HG02981 (cell line): ENCODE data around the gene PAK5.

ENCODE experiments used
- ATAC-seq: cut with Tn5 transposase; IDR thresholded peaks from one replicate; pipeline ENCODE4 v1.9.1; 2021; ENCODE audit warnings: mild to moderate bottlenecking, moderate library complexity; ENCODE audit not compliant: unreplicated experiment

The PAK5 gene

GRCh38 chr20:9838378-9839295, at the start of gene PAK5:
TSS of gene PAK5 (minus strand) at chr20:9839076. CDS start at chr20:9644328, 194,748 bp downstream.
- ATAC-seq = no peak

- ATAC-seq = no peak
These were observed 48.8 kb upstream of the PAK5 start for GRCh38 chr20:9887706-9888105.

- ATAC-seq = no peak
These were observed 47.4 kb upstream of the PAK5 start for GRCh38 chr20:9886227-9886626.

DNA sequence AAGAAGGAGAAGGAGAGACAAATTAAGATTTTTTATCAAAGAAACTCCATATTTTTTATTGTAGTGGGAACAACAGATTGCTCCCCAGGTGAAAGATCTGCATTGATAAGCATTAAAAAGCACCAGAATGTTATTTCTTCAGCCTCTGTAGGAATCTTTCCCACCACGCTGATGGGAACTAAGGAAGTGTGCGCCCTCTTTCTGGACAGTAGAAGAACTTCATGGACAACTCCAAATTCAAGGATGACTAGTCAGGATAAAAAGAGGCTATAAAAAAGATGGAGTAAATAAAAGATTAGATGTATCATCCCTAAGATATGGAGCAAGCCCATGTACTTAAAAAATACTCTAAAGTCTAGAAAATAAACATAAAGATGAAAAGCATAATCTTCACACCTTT, 45.8 kb upstream of the PAK5 start:
- ATAC-seq = no peak

GRCh38 chr20:9884061-9884460, 45.2 kb upstream of the PAK5 start:
- ATAC-seq = no peak

GRCh38 chr20:9877932-9878495, 39.1 kb upstream of the PAK5 start:
- ATAC-seq = no peak

DNA sequence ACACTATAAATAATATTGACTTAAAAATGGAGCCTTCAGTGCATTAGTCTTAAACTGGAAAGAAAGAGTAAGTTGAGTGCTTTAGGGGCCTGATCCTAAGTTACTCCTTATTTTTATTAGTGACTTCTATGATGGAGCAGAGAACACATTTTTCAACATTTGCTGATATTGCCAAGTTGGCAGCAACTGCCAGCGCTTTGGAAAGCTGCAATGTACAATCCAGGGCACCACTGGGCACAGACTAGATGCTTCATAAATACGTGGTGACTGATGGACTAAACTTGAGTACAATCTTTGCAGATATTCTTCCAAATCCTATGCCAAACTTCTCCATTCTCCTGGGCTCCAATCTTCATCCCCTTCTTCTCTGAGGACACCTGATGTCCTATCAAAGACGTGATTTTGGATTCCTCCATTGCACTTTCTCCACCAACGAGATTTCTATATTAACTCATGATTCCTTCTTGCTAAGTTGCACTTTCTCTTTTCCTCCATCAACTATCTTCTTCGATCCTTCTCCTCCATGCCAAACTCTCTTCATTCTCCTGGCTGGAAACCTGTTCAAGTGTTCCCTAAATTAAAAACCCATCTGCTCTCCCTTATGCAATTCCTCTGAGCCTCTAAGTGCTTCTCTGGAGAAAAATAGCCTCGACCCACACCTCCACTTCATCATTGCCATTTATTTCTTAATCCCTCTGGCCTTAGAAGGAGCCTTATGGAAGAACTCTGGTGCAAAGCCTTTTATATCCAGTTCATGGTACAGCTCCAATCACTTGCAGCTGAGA, 28.5 kb upstream of the PAK5 start:
- ATAC-seq = no peak

DNA sequence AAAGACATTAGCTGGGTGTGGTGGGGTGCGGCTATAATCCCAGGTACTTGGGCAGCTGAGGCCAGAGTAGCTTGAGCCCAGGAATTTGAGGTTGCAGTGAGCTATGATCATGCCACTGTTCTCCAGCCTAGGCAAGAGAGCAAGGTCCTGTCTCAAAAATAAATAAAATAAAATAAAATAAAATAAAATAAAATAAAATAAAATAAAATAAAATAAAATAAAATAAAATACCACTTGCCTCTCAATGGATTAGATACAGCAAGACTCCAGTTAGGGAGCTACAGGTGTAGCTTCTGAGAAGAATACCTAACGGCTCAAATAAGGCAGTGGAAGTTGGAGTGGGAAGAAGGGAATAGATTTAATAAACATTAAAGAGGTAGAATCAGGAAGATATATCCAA, 13.7 kb upstream of the PAK5 start:
- ATAC-seq = no peak

DNA sequence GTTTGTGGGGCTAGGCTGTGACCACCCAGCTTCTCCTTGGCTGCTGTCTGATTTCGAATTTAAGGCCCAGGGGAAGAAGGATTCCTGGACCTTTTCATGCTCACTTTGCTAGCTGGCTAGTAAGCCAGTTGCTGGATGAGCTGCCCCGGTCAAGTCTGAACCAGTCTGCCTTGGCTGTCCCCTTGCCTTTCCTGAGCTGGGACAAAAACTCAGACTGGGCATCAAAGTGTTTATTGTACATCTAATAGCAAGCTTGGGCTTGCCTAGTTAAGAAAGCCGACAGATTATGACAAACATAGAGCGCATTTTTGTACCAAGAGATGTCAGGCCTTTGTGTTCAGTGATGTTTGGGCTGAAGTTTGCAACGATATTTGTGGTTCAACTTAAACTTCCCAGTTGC, 750 bp upstream of the PAK5 start:
- ATAC-seq = no peak

DNA sequence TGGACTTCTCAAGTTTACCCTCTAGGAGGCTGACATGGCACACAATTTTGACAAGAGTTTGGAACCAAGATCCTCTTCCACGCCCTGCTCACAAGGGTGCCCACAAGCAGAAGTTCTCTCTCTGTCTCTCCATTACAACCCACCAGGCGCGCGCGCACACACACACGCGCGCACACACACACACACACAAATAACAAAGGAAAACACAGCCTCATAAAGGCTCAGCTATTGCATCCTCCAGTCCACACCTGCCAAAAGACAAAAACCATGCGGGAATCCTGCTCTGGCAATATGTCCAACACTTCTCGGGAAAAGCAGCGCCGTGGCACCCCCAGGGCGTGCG, 870 bp downstream of the PAK5 start:
- ATAC-seq = no peak

GRCh38 chr20:9837634-9838033, 1.2 kb downstream of the PAK5 start:
- ATAC-seq = no peak

DNA sequence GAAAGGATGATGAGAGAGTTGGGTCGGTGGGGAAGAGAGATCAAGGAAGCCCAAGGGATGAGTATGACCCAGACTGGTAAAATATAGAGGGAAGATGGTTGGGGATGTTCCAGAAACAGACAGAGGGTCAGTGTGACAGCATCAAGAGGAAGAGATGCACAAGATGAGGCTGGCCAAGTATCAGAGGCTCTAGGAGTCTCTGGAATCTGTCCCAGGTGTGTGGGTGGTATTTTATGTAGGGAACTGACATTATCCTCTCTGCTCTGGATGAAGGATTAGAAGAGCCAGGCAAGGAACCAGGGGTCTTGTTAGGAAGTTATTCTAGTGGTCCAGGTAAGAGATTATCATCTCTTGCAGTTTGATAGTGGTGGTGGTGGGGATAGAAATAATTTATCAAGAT, 3.6 kb downstream of the PAK5 start:
- ATAC-seq = no peak

- no peak for ATAC-seq
These were observed 7.8 kb downstream of the PAK5 start for GRCh38 chr20:9831032-9831431.

DNA sequence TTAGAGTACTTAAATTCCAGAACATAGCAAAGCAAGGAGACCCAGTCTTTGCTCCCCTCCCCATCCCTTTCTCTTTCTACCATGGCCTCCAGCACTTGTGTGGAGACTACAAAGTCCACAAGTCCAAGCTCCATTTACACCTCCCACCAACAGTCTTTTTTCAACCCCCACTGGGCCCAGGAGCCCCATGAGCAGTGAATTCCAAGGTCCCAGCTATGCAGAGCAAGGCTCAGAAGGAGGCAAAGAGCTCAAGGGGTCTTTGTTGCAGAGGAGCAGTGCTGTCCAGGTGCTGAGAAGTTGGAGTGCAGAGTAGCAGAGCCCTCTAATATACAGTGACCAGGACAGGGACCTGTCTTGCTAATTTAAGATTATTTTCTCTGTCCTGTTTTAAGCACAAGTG, 9.0 kb downstream of the PAK5 start:
- no peak for ATAC-seq

GRCh38 chr20:9817654-9818053, 21.2 kb downstream of the PAK5 start:
- ATAC-seq = no peak

DNA sequence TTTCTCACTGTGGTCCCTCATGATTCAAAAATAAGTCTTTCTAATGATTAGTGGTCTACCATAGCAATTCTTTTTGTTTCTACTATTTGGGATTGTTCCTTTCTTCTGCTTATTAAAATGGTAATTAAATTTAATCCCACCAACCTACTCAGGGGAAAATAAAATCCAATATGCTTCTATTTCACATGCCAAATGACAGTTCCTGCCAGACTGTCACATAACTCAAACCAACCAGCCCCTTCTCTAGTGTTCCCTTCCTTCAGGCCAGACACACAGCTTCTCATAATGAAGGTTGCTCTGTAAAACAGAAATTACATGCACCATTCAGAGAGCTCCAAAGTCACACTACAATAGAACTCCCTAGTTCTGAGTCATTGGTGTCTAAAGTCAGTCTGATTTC, 23.2 kb downstream of the PAK5 start:
- ATAC-seq = no peak

GRCh38 chr20:9810738-9811137, 28.1 kb downstream of the PAK5 start:
- no peak for ATAC-seq

DNA sequence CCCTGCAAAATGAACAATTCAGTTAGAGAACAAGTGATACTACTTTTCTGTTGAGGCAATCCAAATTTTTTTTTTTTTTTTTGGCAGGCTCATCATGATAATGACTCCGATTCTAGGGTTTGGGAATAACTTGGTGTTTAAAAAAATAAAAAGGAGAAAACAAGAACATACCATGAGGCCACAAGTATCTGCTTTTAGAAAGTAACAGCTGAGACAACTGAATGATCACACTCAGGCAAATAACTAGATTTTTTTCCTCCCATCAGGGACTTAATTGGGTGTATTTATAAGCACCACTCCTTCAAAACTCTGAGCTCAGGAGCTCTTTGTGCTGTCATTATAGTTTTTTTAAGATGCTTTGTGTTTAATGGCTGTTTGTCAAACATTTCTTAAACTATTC, 29.6 kb downstream of the PAK5 start:
- ATAC-seq = no peak

GRCh38 chr20:9808166-9808565, 30.7 kb downstream of the PAK5 start:
- no peak for ATAC-seq

- no peak for ATAC-seq
These were observed 31.7 kb downstream of the PAK5 start for GRCh38 chr20:9807136-9807535.

- ATAC-seq = no peak
These were observed 38.5 kb downstream of the PAK5 start for GRCh38 chr20:9800421-9800820.

DNA sequence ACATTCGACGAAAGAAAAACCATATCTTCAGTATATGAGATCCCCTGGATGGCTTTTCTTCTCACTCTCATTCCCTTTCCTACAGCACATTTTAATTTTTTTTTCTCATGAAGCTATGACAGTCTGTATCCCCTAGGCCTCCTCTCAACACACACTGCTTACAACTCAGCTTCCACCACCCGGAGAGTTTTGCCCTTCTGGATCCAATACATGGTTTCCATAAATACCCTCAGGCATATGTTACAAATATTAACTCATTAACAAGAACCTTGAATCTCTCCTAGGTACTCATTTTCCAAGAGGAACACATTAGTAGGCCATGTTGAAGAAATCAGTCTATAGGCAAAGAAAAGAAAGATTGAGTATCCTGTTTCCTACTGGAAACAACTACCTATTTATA, 44.0 kb downstream of the PAK5 start:
- ATAC-seq = no peak
